Gastrocnemius medialis (tissue), 4 donors: ENCODE data around the gene PRKD2.

Source experiments
- CTCF ChIP-seq, 5 experiments: fragments of 450-650 bp in 3 of 5; fragments of 200-600 bp in 2 of 5; sonication (generic) in 2 of 5; IDR thresholded peaks in 4 of 5; conservative IDR thresholded peaks in 1 of 5; 1 replicate in 4 of 5; 2 replicates in 1 of 5; pipeline ENCODE4 v1.5.1; 2016 to 2019; ENCODE audit warnings: antibody characterized with exemption in 5 of 5, mild to moderate bottlenecking in 3 of 5, moderate library complexity in 3 of 5
- POLR2A ChIP-seq, 2 donors: fragments of 450-650 bp; IDR thresholded peaks; one replicate each; pipeline ENCODE4 v1.6.1; 2017; ENCODE audit warnings: antibody characterized with exemption in 2 of 2, mild to moderate bottlenecking in 2 of 2, moderate library complexity in 2 of 2

- TF ChIP-seq CTCF (IDR thresholded peaks at IDR 0.05 in 4 of 5, conservative IDR thresholded peaks at IDR 0.05 in 1 of 5): no peak
- TF ChIP-seq POLR2A (IDR thresholded peaks at IDR 0.05): no peak
Measured at GRCh38 chr19:46723023-46723461, 6.1 kb upstream of the PRKD2 start.
